PC-3 (cell line): Measurements from ENCODE around the gene NPTXR. TPM values are rescaled to one million over a fixed set of nuclear protein-coding genes. Genes with fewer than 3 reads are reported as not detected.

Source experiments
- ATAC-seq: fragments of 200-7000 bp; cut with Tn5 transposase; 2 replicates; pipeline ENCODE4 v1.9.1; 2020; ENCODE audit warnings: mild to moderate bottlenecking, moderate library complexity
- BruUV-seq: library from RNA; stranded (reverse); fragments of 400-500 nt; replicated peaks from 2 replicates; lab custom pipeline; 2021; lab: Mats Ljungman, UMichigan
- CTCF ChIA-PET: fragments of 300-600 bp; sonication (Branson Sonifier 250); formaldehyde crosslinking; loops from one replicate; lab custom pipeline; 2022; ENCODE audit warnings: antibody characterized with exemption; lab: Charles Lee
- POLR2A ChIA-PET: fragments of 300-600 bp; sonication (Branson Sonifier 250); formaldehyde crosslinking; loops from one replicate; lab custom pipeline; 2022; ENCODE audit warnings: antibody characterized with exemption; ENCODE audit not compliant: unreplicated experiment; lab: Charles Lee
- DNase-seq: peaks from one replicate; pipeline ENCODE4 v3.0.0-alpha.2; 2015
- H2AFZ ChIP-seq: fragments of 300-600 bp; sonication (generic); 2 replicates; pipeline ENCODE4 v1.6.0; 2016; ENCODE audit warnings: antibody characterized with exemption, low read length
- H3F3A ChIP-seq: fragments of 300-600 bp; sonication (generic); one replicate; pipeline ENCODE4 v1.6.0; 2017; ENCODE audit warnings: antibody characterized with exemption, low read length, control low read depth, mild to moderate bottlenecking; ENCODE audit not compliant: unreplicated experiment
- H3K27ac ChIP-seq: fragments of 300-600 bp; sonication (generic); 2 replicates; pipeline ENCODE4 v1.5.1; 2016; ENCODE audit warnings: mild to moderate bottlenecking, low read length
- H3K27me3 ChIP-seq: fragments of 300-600 bp; sonication (generic); 2 replicates; pipeline ENCODE4 v1.6.1; 2016; ENCODE audit warnings: low read length, mixed read lengths
- H3K36me3 ChIP-seq: fragments of 300-600 bp; sonication (generic); 2 replicates; pipeline ENCODE4 v1.6.1; 2016; ENCODE audit warnings: low read depth, mixed run types, low read length, mixed read lengths
- H3K4me1 ChIP-seq: fragments of 300-600 bp; sonication (generic); 2 replicates; pipeline ENCODE4 v1.5.1; 2016; ENCODE audit warnings: low read length; ENCODE audit not compliant: insufficient read depth
- H3K4me2 ChIP-seq: fragments of 300-600 bp; sonication (generic); 2 replicates; pipeline ENCODE4 v1.6.0; 2016; ENCODE audit warnings: low read length
- H3K4me3 ChIP-seq: fragments of 300-600 bp; sonication (generic); 2 replicates; pipeline ENCODE4 v1.5.1; 2016; ENCODE audit warnings: mild to moderate bottlenecking, low read length, mixed read lengths
- H3K79me2 ChIP-seq: fragments of 300-600 bp; sonication (generic); 2 replicates; pipeline ENCODE4 v1.6.1; 2017; ENCODE audit warnings: low read length, mixed read lengths
- H3K9ac ChIP-seq: fragments of 300-600 bp; sonication (generic); 2 replicates; pipeline ENCODE4 v1.6.0; 2016; ENCODE audit warnings: mild to moderate bottlenecking, low read length
- H3K9me2 ChIP-seq: fragments of 300-600 bp; sonication (generic); replicated peaks from 2 replicates; pipeline ENCODE4 v1.6.1; 2016; ENCODE audit warnings: mixed run types, low read length, mixed read lengths
- H3K9me3 ChIP-seq: fragments of 300-600 bp; sonication (generic); 2 replicates; pipeline ENCODE4 v1.6.1; 2016; ENCODE audit warnings: low read length, mixed read lengths
- H4K20me1 ChIP-seq: fragments of 300-600 bp; sonication (generic); 2 replicates; pipeline ENCODE4 v1.6.1; 2016; ENCODE audit warnings: low read length, mixed read lengths
- EZH2 ChIP-seq: fragments of 300-600 bp; sonication (generic); IDR thresholded peaks from one replicate; pipeline ENCODE4 v1.6.1; 2017; ENCODE audit warnings: antibody characterized with exemption, mild to moderate bottlenecking, low read length; ENCODE audit not compliant: unreplicated experiment
- EZH2phosphoT487 ChIP-seq: fragments of 300-600 bp; sonication (generic); IDR thresholded peaks from 2 replicates; pipeline ENCODE4 v1.6.1; 2018; ENCODE audit warnings: mild to moderate bottlenecking, antibody characterized with exemption, low read length, borderline replicate concordance
- intact Hi-C: fragments of 100-400 bp; cut with micrococcal nuclease; formaldehyde crosslinking; loops from 2 replicates; pipeline ENCODE4 v1.9.0; 2023
- total RNA-seq: library from RNA; depleted of rRNA; stranded (reverse); fragments of >200 nt; gene quantifications from 2 replicates; pipeline ENCODE4 v1.2.3, GENCODE V29; 2014
- TF ChIP-seq, protein P1 (sequence below): fragments of 300-600 bp; sonication (generic); conservative IDR thresholded peaks from 2 replicates; pipeline ENCODE4 v1.5.1; 2017; ENCODE audit warnings: antibody characterized with exemption, low read depth, mild to moderate bottlenecking, low read length

NPTXR gene
- total RNA-seq, 1 experiment from 2014 or later, result 2.8 TPM

DNA sequence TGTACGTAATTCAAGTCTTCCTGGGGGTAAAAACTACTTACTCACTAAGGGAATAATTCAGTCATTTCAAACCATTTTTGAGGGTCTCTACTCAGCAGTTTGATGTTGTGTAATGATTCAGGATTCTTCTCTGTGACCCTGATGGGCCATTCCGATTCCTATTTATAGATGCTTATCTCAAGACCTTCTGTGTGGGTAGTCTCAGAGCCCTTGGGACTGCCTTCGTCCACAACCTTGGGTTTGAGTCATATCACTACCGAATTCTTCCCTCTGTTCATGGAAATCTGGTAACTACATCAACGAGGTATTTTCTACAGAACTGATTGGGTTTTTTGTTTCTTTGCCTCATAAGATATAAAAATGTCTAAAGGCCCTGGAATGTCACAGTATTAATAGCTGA, 42.5 kb upstream of the NPTXR start:
- DNase-seq (no peak), ATAC-seq (no peak)
- Histone ChIP-seq H3K36me3 (no peaks in the 10 kb centered on the region), H3K9ac (no peak overlapping the region), H3K9me2 (no peaks in the 10 kb centered on the region), H3K27ac (no peak overlapping the region), H3K4me2 (no peak overlapping the region), H4K20me1 (no peaks in the 10 kb centered on the region), H3K4me1 (no peaks in the 10 kb centered on the region), H3F3A (no peaks in the 10 kb centered on the region), H3K9me3 (no peaks in the 10 kb centered on the region), H2AFZ (no peak overlapping the region), H3K4me3 (no peak overlapping the region), H3K27me3 (no peaks in the 10 kb centered on the region), H3K79me2 (no peaks in the 10 kb centered on the region)
- intact Hi-C loops, result no loop called here
- no peak for TF ChIP-seq EZH2phosphoT487
- BruUV-seq, result no TSS peak
- ChIA-PET CTCF (no interaction called here), POLR2A (no interaction called here)

DNA sequence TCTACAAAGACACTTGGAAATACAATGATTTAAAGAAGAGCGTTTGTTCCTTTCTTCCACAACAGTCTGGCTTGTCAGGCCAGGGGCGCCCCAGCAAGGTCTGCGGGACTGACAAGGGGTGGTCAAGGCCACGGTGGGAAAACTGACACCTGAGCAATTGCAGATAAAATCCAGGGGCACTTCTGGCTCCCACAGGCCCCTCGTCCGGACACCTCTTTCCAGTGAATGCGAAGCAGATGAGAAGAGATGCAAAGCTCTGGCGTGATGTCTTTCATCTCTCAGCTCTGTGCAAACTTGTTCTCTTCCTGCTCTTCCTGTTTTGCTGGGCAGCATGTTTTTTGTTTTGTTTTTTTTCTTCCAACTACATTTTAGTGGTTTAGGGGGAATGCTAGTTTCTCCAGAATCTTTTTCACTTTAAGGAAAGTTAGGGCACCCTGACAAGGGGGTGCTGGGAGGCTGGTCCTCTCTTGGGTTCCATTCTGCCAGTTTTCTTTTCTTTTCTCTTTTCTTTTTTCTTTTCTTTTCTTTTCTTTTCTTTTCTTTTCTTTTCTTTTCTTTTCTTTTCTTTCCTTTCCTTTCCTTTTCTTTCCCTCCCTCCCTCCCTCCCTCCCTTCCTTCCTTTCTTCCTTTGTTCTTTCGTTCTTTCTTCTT, 39.3 kb upstream of the NPTXR start:
- no peak for DNase-seq
- Histone ChIP-seq H3K4me1 (no peaks in the 10 kb centered on the region), H3F3A (no peaks in the 10 kb centered on the region), H3K9me3 (no peaks in the 10 kb centered on the region), H4K20me1 (no peaks in the 10 kb centered on the region), H3K79me2 (no peaks in the 10 kb centered on the region), H3K36me3 (no peaks in the 10 kb centered on the region), H2AFZ (no peak overlapping the region), H3K27me3 (no peaks in the 10 kb centered on the region), H3K4me2 (no peak overlapping the region), H3K9me2 (no peaks in the 10 kb centered on the region), H3K9ac (no peak overlapping the region), H3K4me3 (no peak overlapping the region), H3K27ac (no peak overlapping the region)
- CTCF ChIA-PET, result no interaction called here
- TF ChIP-seq, protein P1, sequence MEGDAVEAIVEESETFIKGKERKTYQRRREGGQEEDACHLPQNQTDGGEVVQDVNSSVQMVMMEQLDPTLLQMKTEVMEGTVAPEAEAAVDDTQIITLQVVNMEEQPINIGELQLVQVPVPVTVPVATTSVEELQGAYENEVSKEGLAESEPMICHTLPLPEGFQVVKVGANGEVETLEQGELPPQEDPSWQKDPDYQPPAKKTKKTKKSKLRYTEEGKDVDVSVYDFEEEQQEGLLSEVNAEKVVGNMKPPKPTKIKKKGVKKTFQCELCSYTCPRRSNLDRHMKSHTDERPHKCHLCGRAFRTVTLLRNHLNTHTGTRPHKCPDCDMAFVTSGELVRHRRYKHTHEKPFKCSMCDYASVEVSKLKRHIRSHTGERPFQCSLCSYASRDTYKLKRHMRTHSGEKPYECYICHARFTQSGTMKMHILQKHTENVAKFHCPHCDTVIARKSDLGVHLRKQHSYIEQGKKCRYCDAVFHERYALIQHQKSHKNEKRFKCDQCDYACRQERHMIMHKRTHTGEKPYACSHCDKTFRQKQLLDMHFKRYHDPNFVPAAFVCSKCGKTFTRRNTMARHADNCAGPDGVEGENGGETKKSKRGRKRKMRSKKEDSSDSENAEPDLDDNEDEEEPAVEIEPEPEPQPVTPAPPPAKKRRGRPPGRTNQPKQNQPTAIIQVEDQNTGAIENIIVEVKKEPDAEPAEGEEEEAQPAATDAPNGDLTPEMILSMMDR, result no peak
- TF ChIP-seq EZH2 (no peak), EZH2phosphoT487 (no peak)
- POLR2A ChIA-PET, result no interaction called here
- ATAC-seq, result no peak
- intact Hi-C loops, result no loop called here
- no TSS peak for BruUV-seq

DNA sequence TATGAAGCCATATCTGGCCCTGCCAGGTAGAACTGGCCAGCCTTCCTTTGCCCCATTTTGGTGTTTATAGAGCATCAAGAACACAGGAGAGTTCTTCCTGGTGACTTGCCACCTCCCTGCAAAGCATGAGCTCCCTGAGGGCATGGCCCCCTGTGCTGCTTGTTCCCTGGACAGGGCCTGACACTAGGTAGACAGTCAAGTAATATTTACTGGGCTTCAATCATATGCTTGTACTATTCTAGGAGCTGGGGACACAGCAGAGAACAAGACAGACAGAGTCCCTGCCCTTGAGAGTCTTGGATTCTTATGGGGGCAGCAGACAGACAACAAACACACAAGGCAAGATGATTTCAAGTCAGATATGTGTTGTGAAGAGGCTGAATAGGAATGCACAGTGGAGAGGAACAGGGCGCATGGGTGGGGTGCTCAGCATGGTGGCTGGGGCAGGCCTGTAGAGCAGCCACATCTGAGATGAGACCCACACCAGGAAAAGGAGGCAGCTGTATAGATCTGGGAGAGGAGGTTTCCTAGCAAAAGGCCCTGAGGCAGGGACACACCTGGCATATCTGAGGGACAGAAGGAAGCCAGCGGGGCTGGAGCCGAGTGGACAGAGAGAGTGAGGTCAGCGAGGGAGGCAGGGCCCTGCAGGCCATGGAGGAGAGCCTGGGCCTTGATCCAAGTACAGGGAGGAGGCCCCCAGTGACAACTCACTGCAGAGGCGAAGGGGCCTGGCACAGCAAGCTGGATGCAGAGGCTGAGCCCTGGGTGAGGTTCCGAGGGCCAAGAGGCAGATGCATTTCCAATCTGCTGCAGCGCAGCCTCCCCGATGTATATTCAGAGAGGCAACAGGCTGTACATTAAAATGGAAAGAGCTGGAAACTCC, 38.4 kb upstream of the NPTXR start:
- no peak overlapping the region for H3K27ac ChIP-seq
- no peak overlapping the region for H2AFZ ChIP-seq
- no peaks in the 10 kb centered on the region for H4K20me1 ChIP-seq
- H3K4me1 ChIP-seq, result no peaks in the 10 kb centered on the region
- BruUV-seq, result no TSS peak
- no peaks in the 10 kb centered on the region for H3K79me2 ChIP-seq
- H3K9me3 ChIP-seq, result no peaks in the 10 kb centered on the region
- no peaks in the 10 kb centered on the region for H3K27me3 ChIP-seq
- no peak for DNase-seq
- H3K36me3 ChIP-seq, result no peaks in the 10 kb centered on the region
- intact Hi-C loops, result no loop called here
- no peaks in the 10 kb centered on the region for H3K9me2 ChIP-seq
- CTCF ChIA-PET, result no interaction called here
- no peak overlapping the region for H3K4me3 ChIP-seq
- no peaks in the 10 kb centered on the region for H3F3A ChIP-seq
- H3K9ac ChIP-seq, result no peak overlapping the region
- POLR2A ChIA-PET, result no interaction called here
- H3K4me2 ChIP-seq, result no peak overlapping the region
- TF ChIP-seq, protein P1, result no peak
- TF ChIP-seq EZH2 (no peak), EZH2phosphoT487 (no peak)
- no peak for ATAC-seq
